ENCODE measurements around the gene BASP1. TPM values are rescaled to one million over a fixed set of nuclear protein-coding genes. Genes with fewer than 3 reads are reported as not detected.

Gene BASP1
- total RNA-seq, 1 donor from 2014 or later = 158 TPM

DNA sequence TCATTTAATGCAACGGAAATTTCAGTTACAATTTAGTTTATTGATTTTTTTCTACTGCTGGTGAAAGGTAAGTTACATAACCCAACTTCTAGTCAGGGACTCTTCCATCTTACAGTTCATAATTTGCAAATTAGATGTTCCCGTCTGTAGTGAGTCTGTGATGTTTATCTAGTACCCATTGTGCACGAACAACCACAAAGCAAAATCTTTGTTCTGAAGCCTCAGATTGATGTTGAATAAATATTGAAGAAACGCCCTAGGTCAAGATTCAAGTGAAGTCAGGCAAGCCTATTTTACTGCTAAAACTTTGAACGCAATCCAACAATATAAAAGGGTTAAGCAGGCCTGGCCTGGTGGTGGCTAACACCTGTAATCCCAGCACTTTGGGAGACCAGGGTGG lies 43.1 kb downstream of the BASP1 start:
- H3K4me2 ChIP-seq = no peak overlapping the region
- H4K20me1 ChIP-seq (ENCODE audit: low read depth) = peaks cover 59% of the 10 kb centered on the region
- Mint-ChIP-seq H3K4me3 (no peak overlapping the region), H3K9me3 (peaks cover 79% of the 10 kb centered on the region), H3K36me3 (peaks cover 86% of the 10 kb centered on the region), H3K4me1 (no peaks in the 10 kb centered on the region), H3K27ac (no peak overlapping the region), H3K27me3 (ENCODE audit: insufficient read depth, low read depth) (peaks cover 2% of the 10 kb centered on the region)
- H3K9ac ChIP-seq = no peak overlapping the region
- peaks cover 16% of the 10 kb centered on the region for H3K4me1 ChIP-seq
- no peaks in the 10 kb centered on the region for H3K36me3 ChIP-seq
- TF ChIP-seq, protein P1, sequence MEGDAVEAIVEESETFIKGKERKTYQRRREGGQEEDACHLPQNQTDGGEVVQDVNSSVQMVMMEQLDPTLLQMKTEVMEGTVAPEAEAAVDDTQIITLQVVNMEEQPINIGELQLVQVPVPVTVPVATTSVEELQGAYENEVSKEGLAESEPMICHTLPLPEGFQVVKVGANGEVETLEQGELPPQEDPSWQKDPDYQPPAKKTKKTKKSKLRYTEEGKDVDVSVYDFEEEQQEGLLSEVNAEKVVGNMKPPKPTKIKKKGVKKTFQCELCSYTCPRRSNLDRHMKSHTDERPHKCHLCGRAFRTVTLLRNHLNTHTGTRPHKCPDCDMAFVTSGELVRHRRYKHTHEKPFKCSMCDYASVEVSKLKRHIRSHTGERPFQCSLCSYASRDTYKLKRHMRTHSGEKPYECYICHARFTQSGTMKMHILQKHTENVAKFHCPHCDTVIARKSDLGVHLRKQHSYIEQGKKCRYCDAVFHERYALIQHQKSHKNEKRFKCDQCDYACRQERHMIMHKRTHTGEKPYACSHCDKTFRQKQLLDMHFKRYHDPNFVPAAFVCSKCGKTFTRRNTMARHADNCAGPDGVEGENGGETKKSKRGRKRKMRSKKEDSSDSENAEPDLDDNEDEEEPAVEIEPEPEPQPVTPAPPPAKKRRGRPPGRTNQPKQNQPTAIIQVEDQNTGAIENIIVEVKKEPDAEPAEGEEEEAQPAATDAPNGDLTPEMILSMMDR (IDR thresholded peaks at IDR 0.05) = no peak
- TF ChIP-seq EZH2phosphoT487 (IDR thresholded peaks at IDR 0.05) (no peak), EZH2 (IDR thresholded peaks at IDR 0.05) (no peak)
- H3K4me3 ChIP-seq = no peak overlapping the region
- H3K9me3 ChIP-seq (ENCODE audit: low read depth) = no peaks in the 10 kb centered on the region
- peaks cover 30% of the 10 kb centered on the region for H3F3A ChIP-seq (ENCODE audit: low read depth)
- H3K27ac ChIP-seq = no peak overlapping the region
- no peak overlapping the region for H2AFZ ChIP-seq (replicated peaks)
- peaks cover 100% of the 10 kb centered on the region for H3K79me2 ChIP-seq (ENCODE audit: low read depth)
- DNase-seq (ENCODE audit: low spot score) = no peak
- H3K27me3 ChIP-seq = no peaks in the 10 kb centered on the region

DNA sequence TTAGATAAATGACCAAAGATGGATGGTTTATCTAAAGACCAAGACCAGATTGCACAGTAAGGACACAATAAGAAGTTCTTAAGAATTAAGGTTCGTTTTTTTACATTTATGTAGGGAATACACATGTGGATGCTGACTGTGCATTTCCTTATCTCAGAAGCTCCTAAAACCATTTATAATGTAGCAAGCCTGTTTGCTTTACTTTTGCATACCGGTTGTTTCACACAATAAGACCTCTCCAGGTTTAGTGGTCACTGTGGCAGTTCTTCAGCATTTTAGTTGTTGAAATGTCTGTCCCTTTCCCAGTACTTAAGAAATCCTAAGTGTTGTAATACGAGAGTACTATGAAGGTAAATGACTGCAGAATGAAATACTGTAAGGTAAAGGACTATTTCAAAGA lies 43.6 kb downstream of the BASP1 start:
- Histone ChIP-seq H3K4me1 (peaks cover 16% of the 10 kb centered on the region), H2AFZ (replicated peaks) (no peak overlapping the region), H3K27ac (no peak overlapping the region), H3F3A (ENCODE audit: low read depth) (peaks cover 25% of the 10 kb centered on the region), H3K27me3 (no peaks in the 10 kb centered on the region), H3K9me3 (ENCODE audit: low read depth) (no peaks in the 10 kb centered on the region), H3K4me2 (no peak overlapping the region), H3K79me2 (ENCODE audit: low read depth) (peaks cover 100% of the 10 kb centered on the region), H4K20me1 (ENCODE audit: low read depth) (peaks cover 59% of the 10 kb centered on the region), H3K9ac (no peak overlapping the region), H3K4me3 (no peak overlapping the region), H3K36me3 (no peaks in the 10 kb centered on the region)
- no peak for DNase-seq (ENCODE audit: low spot score)
- Mint-ChIP-seq H3K4me1 (no peaks in the 10 kb centered on the region), H3K27me3 (ENCODE audit: insufficient read depth, low read depth) (peaks cover 2% of the 10 kb centered on the region), H3K4me3 (no peak overlapping the region), H3K9me3 (peaks cover 81% of the 10 kb centered on the region), H3K36me3 (peaks cover 84% of the 10 kb centered on the region), H3K27ac (no peak overlapping the region)
- TF ChIP-seq, protein P1 (IDR thresholded peaks at IDR 0.05) = no peak
- TF ChIP-seq EZH2 (IDR thresholded peaks at IDR 0.05) = no peak
- no peak for TF ChIP-seq EZH2phosphoT487 (IDR thresholded peaks at IDR 0.05)

DNA sequence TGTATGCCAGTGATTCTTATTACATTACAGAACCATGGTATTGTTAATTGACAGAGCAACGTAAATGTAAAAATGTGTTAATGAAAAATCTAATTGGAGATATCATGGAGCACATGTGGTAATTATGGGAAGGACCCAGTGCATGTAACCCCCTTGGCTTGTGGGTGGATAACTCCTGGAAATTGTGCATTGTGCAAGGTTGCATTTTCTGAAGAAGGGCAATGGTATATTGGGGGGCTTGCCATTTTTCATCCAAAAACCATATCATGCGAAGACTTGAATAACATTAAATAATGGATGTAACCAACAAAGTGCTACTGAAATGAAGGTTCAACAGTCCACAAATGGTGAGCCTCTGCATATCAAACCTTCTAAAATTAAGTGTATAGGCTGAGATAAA lies 47.6 kb downstream of the BASP1 start:
- H3K27ac ChIP-seq = no peak overlapping the region
- TF ChIP-seq EZH2 (IDR thresholded peaks at IDR 0.05) = no peak
- H3K36me3 ChIP-seq = no peaks in the 10 kb centered on the region
- H4K20me1 ChIP-seq (ENCODE audit: low read depth) = peaks cover 59% of the 10 kb centered on the region
- Mint-ChIP-seq H3K27me3 (ENCODE audit: insufficient read depth, low read depth) (no peaks in the 10 kb centered on the region), H3K9me3 (peaks cover 72% of the 10 kb centered on the region), H3K36me3 (peaks cover 78% of the 10 kb centered on the region), H3K27ac (no peak overlapping the region), H3K4me1 (no peaks in the 10 kb centered on the region), H3K4me3 (no peak overlapping the region)
- H3F3A ChIP-seq (ENCODE audit: low read depth) = peaks cover 9% of the 10 kb centered on the region
- no peak overlapping the region for H3K4me3 ChIP-seq
- H3K9ac ChIP-seq = no peak overlapping the region
- H3K79me2 ChIP-seq (ENCODE audit: low read depth) = peaks cover 100% of the 10 kb centered on the region
- no peaks in the 10 kb centered on the region for H3K27me3 ChIP-seq
- no peak overlapping the region for H3K4me2 ChIP-seq
- no peaks in the 10 kb centered on the region for H3K4me1 ChIP-seq
- no peaks in the 10 kb centered on the region for H3K9me3 ChIP-seq (ENCODE audit: low read depth)
- no peak for DNase-seq (ENCODE audit: low spot score)
- H2AFZ ChIP-seq (replicated peaks) = no peak overlapping the region

DNA sequence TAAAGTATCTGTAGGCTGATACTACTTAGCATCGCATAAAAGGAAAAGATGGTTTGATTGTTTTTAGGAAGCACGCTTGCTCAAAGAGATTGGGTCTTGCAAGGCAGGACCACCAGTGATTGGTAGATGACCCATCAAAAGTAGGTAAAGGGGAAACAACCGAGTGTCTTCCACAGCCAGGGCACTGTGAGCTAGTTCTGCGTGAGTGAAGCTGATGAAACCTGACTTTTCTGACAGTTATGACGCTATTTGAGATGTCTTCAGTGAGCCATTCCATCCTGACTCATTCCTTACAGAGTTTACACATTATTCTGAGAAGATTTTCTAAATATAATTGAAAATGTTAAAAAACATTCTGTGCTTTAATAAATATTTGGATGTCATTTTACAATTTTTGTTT lies 49.7 kb downstream of the BASP1 start:
- Histone ChIP-seq H3F3A (ENCODE audit: low read depth) (peaks cover 8% of the 10 kb centered on the region), H3K27me3 (no peaks in the 10 kb centered on the region), H3K4me2 (no peak overlapping the region), H3K4me3 (no peak overlapping the region), H3K4me1 (no peaks in the 10 kb centered on the region), H3K9me3 (ENCODE audit: low read depth) (no peaks in the 10 kb centered on the region), H2AFZ (replicated peaks) (no peak overlapping the region), H3K79me2 (ENCODE audit: low read depth) (peaks cover 100% of the 10 kb centered on the region), H3K27ac (no peak overlapping the region), H4K20me1 (ENCODE audit: low read depth) (peaks cover 79% of the 10 kb centered on the region), H3K9ac (no peak overlapping the region), H3K36me3 (no peaks in the 10 kb centered on the region)
- no peak for TF ChIP-seq EZH2phosphoT487 (IDR thresholded peaks at IDR 0.05)
- TF ChIP-seq, protein P1 (IDR thresholded peaks at IDR 0.05) = no peak
- peaks cover 73% of the 10 kb centered on the region for H3K36me3 Mint-ChIP-seq
- DNase-seq (ENCODE audit: low spot score) = no peak
- peaks cover 61% of the 10 kb centered on the region for H3K9me3 Mint-ChIP-seq
- H3K27me3 Mint-ChIP-seq (ENCODE audit: insufficient read depth, low read depth) = no peaks in the 10 kb centered on the region
- no peak overlapping the region for H3K27ac Mint-ChIP-seq
- H3K4me3 Mint-ChIP-seq = no peak overlapping the region
- no peaks in the 10 kb centered on the region for H3K4me1 Mint-ChIP-seq
